Measurements from ENCODE around the gene UQCR11.
"Not testable (repeated sequence)": the region's sequence is repeated elsewhere in the genome, so short reads cannot be mapped to it uniquely, and the experiment has no call there.

UQCR11 gene

DNA sequence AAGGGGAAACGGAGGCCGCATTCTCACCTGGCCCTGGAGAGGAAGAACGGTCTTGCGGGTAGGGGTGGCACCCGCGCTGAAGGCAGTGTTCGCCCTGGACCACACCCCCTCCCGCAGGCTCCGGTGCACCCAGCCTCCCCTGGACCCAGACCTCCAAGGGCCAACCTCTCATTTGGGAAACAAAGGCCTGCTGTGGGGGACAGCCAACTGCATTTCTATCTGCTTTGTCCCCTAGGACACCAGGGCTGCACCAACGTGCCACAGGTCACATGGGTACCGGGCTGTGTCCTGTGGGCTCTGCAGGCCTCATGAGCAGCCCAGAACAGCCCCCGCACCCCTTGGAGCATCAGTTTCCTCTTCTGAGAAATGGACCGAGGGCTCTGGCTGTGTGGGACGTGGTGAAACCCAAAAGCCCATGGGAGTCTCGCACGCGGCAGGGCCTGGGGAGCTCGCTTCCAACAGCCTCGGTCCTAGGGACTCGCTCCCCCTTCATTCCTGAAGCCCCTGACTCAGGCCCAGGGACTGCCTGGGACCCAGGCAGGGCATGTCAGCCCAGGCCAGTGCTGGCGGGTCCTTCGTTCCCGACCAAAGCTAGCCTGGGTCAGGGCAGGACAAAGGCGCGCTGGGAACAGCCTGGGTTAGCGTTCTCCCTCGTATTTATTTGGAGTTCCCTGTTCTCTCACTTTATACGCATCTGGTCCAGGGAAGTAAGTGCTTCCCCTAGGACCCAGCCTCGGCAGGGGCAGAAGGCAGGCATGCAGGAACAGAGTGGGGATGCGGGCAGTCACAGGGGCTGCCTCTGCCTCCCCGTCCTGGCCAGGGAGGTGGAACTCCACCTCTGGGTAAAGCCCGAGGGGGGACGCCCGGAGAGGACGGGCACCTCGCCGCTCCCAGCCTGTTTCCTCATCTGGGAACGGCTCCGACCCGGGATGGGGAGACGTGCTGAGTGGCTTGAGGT is 42.5 kb upstream of the UQCR11 start:
- no peak for DNase-seq (ENCODE audit: extremely low read depth, insufficient read length)
- TF ChIP-seq CTCF (IDR thresholded peaks at IDR 0.05; ENCODE audit: insufficient read depth, low read length, poor library complexity, severe bottlenecking), result no peak
- H3K36me3 ChIP-seq (ENCODE audit: control insufficient read depth, insufficient read depth, low read length), result peaks cover 33% of the 10 kb centered on the region
- H3K4me3 ChIP-seq (replicated peaks; ENCODE audit: low read depth, low read length), result peak overlapping the region; percentile 46
- no peaks in the 10 kb centered on the region for H3K27me3 ChIP-seq (replicated peaks; ENCODE audit: control insufficient read depth, insufficient read depth, low read length)

- H3K27me3 ChIP-seq (replicated peaks; ENCODE audit: control insufficient read depth, insufficient read depth, low read length), result no peaks in the 10 kb centered on the region
- TF ChIP-seq CTCF (IDR thresholded peaks at IDR 0.05; ENCODE audit: insufficient read depth, low read length, poor library complexity, severe bottlenecking), result no peak
- H3K36me3 ChIP-seq (ENCODE audit: control insufficient read depth, insufficient read depth, low read length), result peaks cover 42% of the 10 kb centered on the region
- no peak for DNase-seq (ENCODE audit: extremely low read depth, insufficient read length)
- peak overlapping the region; percentile 46 for H3K4me3 ChIP-seq (replicated peaks; ENCODE audit: low read depth, low read length)
Measured at GRCh38 chr19:1646659-1647453, 41.6 kb upstream of the UQCR11 start.

DNA sequence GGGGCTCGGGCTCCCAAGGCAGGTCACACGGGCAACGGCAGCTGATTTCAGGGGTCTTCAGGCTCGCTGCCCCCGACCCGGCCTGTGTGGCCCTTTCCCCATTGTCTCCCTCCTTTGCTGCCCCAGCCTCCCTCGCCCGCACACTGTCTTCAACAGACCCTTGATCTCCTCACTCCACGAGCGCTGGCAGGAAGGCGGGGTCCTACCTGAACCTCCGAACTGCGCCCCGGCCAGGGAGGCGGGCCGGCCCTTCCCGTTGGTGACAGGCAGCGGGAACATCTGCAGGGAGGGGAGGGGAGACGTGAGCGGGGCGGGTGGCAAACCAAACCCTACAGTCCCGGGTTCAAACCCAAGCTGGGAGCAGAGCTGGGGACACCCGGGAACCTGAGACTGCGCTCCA is 40.9 kb upstream of the UQCR11 start:
- no peak for DNase-seq (ENCODE audit: extremely low read depth, insufficient read length)
- H3K27me3 ChIP-seq (replicated peaks; ENCODE audit: control insufficient read depth, insufficient read depth, low read length), result no peaks in the 10 kb centered on the region
- no peak for TF ChIP-seq CTCF (IDR thresholded peaks at IDR 0.05; ENCODE audit: insufficient read depth, low read length, poor library complexity, severe bottlenecking)
- no peak overlapping the region for H3K4me3 ChIP-seq (replicated peaks; ENCODE audit: low read depth, low read length)
- peaks cover 44% of the 10 kb centered on the region for H3K36me3 ChIP-seq (ENCODE audit: control insufficient read depth, insufficient read depth, low read length)

- peaks cover 44% of the 10 kb centered on the region for H3K36me3 ChIP-seq (ENCODE audit: control insufficient read depth, insufficient read depth, low read length)
- TF ChIP-seq CTCF (IDR thresholded peaks at IDR 0.05; ENCODE audit: insufficient read depth, low read length, poor library complexity, severe bottlenecking), result no peak
- H3K27me3 ChIP-seq (replicated peaks; ENCODE audit: control insufficient read depth, insufficient read depth, low read length), result no peaks in the 10 kb centered on the region
- H3K4me3 ChIP-seq (replicated peaks; ENCODE audit: low read depth, low read length), result no peak overlapping the region
- DNase-seq (ENCODE audit: extremely low read depth, insufficient read length), result no peak
Measured at GRCh38 chr19:1645299-1645698, 40.0 kb upstream of the UQCR11 start.

- Histone ChIP-seq H3K4me3 (replicated peaks; ENCODE audit: low read depth, low read length) (no peak overlapping the region), H3K36me3 (ENCODE audit: control insufficient read depth, insufficient read depth, low read length) (peaks cover 45% of the 10 kb centered on the region), H3K27me3 (replicated peaks; ENCODE audit: control insufficient read depth, insufficient read depth, low read length) (no peaks in the 10 kb centered on the region)
- no peak for DNase-seq (ENCODE audit: extremely low read depth, insufficient read length)
- TF ChIP-seq CTCF (IDR thresholded peaks at IDR 0.05; ENCODE audit: insufficient read depth, low read length, poor library complexity, severe bottlenecking), result no peak
Measured at GRCh38 chr19:1644070-1644469, 38.8 kb upstream of the UQCR11 start.

GRCh38 chr19:1640893-1641448 is 35.7 kb upstream of the UQCR11 start:
- peaks cover 49% of the 10 kb centered on the region for H3K36me3 ChIP-seq (ENCODE audit: control insufficient read depth, insufficient read depth, low read length)
- not testable (repeated sequence) for DNase-seq (ENCODE audit: extremely low read depth, insufficient read length); H3K4me3 ChIP-seq (replicated peaks; ENCODE audit: low read depth, low read length); H3K27me3 ChIP-seq (replicated peaks; ENCODE audit: control insufficient read depth, insufficient read depth, low read length)

Measured in GM06990 (cell line).